Kidney epithelial cell (primary cell): ENCODE data around the gene UVRAG. TPM values are rescaled to one million over a fixed set of nuclear protein-coding genes. Genes with fewer than 3 reads are reported as not detected.

Experiments used
- DNase-seq: peaks from one replicate; pipeline ENCODE4 v3.0.0-alpha.2; 2010; ENCODE audit warnings: low read depth
- H3K27me3 ChIP-seq: 2 replicates; pipeline ENCODE4 v1.6.0; 2011; ENCODE audit warnings: low read length; ENCODE audit not compliant: control insufficient read depth, insufficient read depth
- H3K36me3 ChIP-seq: 2 replicates; pipeline ENCODE4 v1.5.1; 2011; ENCODE audit warnings: low read length; ENCODE audit not compliant: control insufficient read depth, insufficient read depth
- H3K4me3 ChIP-seq: 2 replicates; pipeline ENCODE4 v1.5.1; 2011; ENCODE audit warnings: low read depth, mild to moderate bottlenecking, control low read depth, low read length
- total RNA-seq: library from RNA; depleted of rRNA; stranded (reverse); fragments of >200 nt; gene quantifications from 2 replicates; pipeline ENCODE4 v1.2.3, GENCODE V29; 2015
- TF ChIP-seq, protein P1 (sequence below): IDR thresholded peaks from 2 replicates; pipeline ENCODE4 v1.5.1; 2011; ENCODE audit warnings: mild to moderate bottlenecking, moderate library complexity, low read length, control low read depth, inconsistent platforms; ENCODE audit not compliant: insufficient read depth, poor library complexity, severe bottlenecking

The UVRAG gene
- total RNA-seq, 1 donor from 2014 or later = 16.2 TPM

DNA sequence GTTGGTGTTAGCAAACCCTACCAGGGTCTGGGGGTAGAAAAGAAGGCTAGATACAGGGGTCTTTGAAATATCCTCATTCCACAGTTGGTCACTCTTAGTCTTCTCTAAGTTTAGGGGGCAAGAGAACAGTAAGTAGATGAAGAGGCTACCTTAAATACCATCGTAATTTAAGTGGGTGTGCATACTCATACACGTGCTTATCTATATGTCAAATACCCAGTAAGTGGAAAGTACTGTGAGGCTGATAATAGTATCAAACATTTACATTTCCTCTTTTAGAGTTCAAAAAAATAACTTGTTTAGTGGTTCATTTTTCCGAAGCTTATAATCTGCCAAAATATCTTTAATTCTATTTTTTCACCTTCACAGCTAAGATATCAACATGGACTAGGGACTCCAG, 300.5 kb downstream of the UVRAG start:
- no peaks in the 10 kb centered on the region for H3K36me3 ChIP-seq
- H3K4me3 ChIP-seq = no peak overlapping the region
- H3K27me3 ChIP-seq = no peaks in the 10 kb centered on the region
- TF ChIP-seq, protein P1, sequence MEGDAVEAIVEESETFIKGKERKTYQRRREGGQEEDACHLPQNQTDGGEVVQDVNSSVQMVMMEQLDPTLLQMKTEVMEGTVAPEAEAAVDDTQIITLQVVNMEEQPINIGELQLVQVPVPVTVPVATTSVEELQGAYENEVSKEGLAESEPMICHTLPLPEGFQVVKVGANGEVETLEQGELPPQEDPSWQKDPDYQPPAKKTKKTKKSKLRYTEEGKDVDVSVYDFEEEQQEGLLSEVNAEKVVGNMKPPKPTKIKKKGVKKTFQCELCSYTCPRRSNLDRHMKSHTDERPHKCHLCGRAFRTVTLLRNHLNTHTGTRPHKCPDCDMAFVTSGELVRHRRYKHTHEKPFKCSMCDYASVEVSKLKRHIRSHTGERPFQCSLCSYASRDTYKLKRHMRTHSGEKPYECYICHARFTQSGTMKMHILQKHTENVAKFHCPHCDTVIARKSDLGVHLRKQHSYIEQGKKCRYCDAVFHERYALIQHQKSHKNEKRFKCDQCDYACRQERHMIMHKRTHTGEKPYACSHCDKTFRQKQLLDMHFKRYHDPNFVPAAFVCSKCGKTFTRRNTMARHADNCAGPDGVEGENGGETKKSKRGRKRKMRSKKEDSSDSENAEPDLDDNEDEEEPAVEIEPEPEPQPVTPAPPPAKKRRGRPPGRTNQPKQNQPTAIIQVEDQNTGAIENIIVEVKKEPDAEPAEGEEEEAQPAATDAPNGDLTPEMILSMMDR = no peak
- no peak for DNase-seq

DNA sequence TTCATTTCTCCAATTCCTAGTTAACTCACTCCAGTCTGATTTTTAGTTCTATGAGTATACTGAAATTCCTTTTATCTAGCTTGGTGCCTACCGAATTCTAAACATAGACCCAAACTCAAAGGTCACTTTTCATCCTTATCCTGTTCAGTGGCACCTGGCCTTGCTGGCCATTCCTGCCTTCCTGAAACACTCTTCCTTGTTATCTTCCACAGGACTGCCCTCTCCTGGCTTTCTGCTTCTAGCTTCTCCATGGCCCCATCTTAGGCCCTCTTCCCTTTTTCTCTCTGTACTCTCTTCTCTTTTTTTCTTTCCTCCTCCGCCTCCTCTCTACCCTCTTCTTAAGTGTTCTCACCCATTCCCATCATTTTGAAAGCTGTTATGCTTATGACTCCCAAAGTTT, 304.0 kb downstream of the UVRAG start:
- Histone ChIP-seq H3K27me3 (no peaks in the 10 kb centered on the region), H3K4me3 (no peak overlapping the region), H3K36me3 (no peaks in the 10 kb centered on the region)
- no peak for DNase-seq
- TF ChIP-seq, protein P1 = no peak

GRCh38 chr11:76119779-76120178, 304.8 kb downstream of the UVRAG start:
- no peaks in the 10 kb centered on the region for H3K27me3 ChIP-seq
- DNase-seq = no peak
- H3K4me3 ChIP-seq = no peak overlapping the region
- TF ChIP-seq, protein P1 = no peak
- H3K36me3 ChIP-seq = no peaks in the 10 kb centered on the region

GRCh38 chr11:76120513-76121101, 305.6 kb downstream of the UVRAG start:
- Histone ChIP-seq H3K36me3 (no peaks in the 10 kb centered on the region), H3K27me3 (no peaks in the 10 kb centered on the region), H3K4me3 (no peak overlapping the region)
- TF ChIP-seq, protein P1 = no peak
- no peak for DNase-seq

- Histone ChIP-seq H3K4me3 (no peak overlapping the region), H3K36me3 (no peaks in the 10 kb centered on the region), H3K27me3 (no peaks in the 10 kb centered on the region)
- TF ChIP-seq, protein P1 = no peak
- DNase-seq = no peak
Measured at GRCh38 chr11:76123248-76123647, 308.2 kb downstream of the UVRAG start.
